ENCODE data around the gene NOTO.

Gene NOTO

GRCh38 chr2:73253400-73253799, 51.0 kb downstream of the NOTO start:
- TF ChIP-seq, protein P1, sequence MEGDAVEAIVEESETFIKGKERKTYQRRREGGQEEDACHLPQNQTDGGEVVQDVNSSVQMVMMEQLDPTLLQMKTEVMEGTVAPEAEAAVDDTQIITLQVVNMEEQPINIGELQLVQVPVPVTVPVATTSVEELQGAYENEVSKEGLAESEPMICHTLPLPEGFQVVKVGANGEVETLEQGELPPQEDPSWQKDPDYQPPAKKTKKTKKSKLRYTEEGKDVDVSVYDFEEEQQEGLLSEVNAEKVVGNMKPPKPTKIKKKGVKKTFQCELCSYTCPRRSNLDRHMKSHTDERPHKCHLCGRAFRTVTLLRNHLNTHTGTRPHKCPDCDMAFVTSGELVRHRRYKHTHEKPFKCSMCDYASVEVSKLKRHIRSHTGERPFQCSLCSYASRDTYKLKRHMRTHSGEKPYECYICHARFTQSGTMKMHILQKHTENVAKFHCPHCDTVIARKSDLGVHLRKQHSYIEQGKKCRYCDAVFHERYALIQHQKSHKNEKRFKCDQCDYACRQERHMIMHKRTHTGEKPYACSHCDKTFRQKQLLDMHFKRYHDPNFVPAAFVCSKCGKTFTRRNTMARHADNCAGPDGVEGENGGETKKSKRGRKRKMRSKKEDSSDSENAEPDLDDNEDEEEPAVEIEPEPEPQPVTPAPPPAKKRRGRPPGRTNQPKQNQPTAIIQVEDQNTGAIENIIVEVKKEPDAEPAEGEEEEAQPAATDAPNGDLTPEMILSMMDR (IDR thresholded peaks at IDR 0.05; ENCODE audit: low read depth, low read length), result no peak
- in situ Hi-C loops (cut with HindIII; ENCODE audit: low sequenced_read_pairs), result no loop called here

DNA sequence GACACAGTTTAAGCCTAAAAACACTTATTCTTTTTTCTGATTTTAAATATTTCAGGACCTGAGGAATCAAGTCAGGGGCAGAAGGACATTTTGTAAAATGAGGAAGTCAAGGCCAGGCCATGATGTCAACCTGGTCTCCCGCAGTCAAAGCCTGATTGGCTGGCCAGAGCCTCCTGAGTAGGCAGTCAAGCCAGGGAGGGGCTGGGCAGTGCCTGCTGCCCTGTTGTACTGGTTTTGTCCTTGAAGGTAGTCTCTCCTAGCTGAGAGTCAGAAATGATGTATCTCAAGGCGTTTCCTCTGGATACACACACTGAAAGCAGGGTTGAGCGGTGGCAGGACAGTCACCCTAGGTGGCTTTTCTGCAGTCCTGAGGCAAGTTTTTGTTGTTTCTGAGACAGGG, 51.5 kb downstream of the NOTO start:
- DNase-seq (ENCODE audit: low read depth, low spot score), result no peak
- TF ChIP-seq, protein P1 (IDR thresholded peaks at IDR 0.05; ENCODE audit: low read depth, low read length), result no peak
- no peak overlapping the region for H3K4me3 ChIP-seq (ENCODE audit: low read depth, low read length)
- in situ Hi-C loops (cut with HindIII; ENCODE audit: low sequenced_read_pairs), result no loop called here

More at GRCh38 chr2:73253400-73253799, 51.0 kb downstream of the NOTO start:
- DNase-seq (ENCODE audit: low read depth, low spot score), result no peak
- H3K4me3 ChIP-seq (ENCODE audit: low read depth, low read length), result no peak overlapping the region

DNA sequence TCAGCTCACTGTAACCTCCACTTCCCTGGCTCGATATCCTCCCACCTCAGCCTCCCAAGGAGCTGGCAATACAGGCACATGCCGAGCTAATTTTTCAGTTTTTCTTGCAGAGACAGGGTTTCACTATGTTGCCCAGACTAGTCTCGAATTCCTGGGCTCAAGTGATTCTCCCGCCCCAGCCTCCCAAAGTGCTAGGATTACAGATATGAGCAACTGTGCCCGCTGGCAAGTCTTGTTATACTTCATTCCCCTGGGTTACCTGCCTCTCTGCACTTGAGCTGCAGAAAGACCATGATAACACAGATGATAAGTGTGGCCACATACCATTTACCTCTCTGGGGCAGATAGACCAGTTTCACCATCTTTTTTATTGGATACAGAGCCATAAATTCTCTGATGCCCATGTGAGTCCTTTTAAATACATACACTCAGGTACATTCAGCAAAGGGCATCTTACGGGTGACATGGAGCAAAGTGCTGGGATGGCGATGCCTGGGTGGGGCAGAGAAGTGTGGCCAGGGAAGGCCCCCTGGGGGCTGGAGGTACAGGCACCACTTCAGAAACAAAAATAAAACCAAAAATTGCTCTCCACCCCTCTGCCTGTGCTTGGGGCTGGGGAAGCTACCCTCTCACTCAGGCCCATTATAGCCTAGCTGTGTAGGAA, 52.1 kb downstream of the NOTO start:
- no peak for DNase-seq (ENCODE audit: low read depth, low spot score)
- TF ChIP-seq, protein P1 (IDR thresholded peaks at IDR 0.05; ENCODE audit: low read depth, low read length), result no peak
- in situ Hi-C loops (cut with HindIII; ENCODE audit: low sequenced_read_pairs), result no loop called here
- no peak overlapping the region for H3K4me3 ChIP-seq (ENCODE audit: low read depth, low read length)

- in situ Hi-C loops (cut with HindIII; ENCODE audit: low sequenced_read_pairs), result no loop called here
- H3K4me3 ChIP-seq (ENCODE audit: low read depth, low read length), result no peak overlapping the region
- DNase-seq (ENCODE audit: low read depth, low spot score), result no peak
- TF ChIP-seq, protein P1 (IDR thresholded peaks at IDR 0.05; ENCODE audit: low read depth, low read length), result no peak
Observed at GRCh38 chr2:73255007-73255644, 52.8 kb downstream of the NOTO start.

GRCh38 chr2:73255907-73256617, 53.7 kb downstream of the NOTO start:
- H3K4me3 ChIP-seq (ENCODE audit: low read depth, low read length), result no peak overlapping the region
- TF ChIP-seq, protein P1 (IDR thresholded peaks at IDR 0.05; ENCODE audit: low read depth, low read length), result no peak
- no peak for DNase-seq (ENCODE audit: low read depth, low spot score)
- in situ Hi-C loops (cut with HindIII; ENCODE audit: low sequenced_read_pairs), result no loop called here

- H3K4me3 ChIP-seq (ENCODE audit: low read depth, low read length), result no peak overlapping the region
- TF ChIP-seq, protein P1 (IDR thresholded peaks at IDR 0.05; ENCODE audit: low read depth, low read length), result no peak
- no peak for DNase-seq (ENCODE audit: low read depth, low spot score)
- in situ Hi-C loops (cut with HindIII; ENCODE audit: low sequenced_read_pairs), result no loop called here
Observed at GRCh38 chr2:73256618-73256922, 54.2 kb downstream of the NOTO start.
